CD14-positive monocyte (primary cell): Measurements from ENCODE around the gene ENGASE. TPM values are rescaled to one million over a fixed set of nuclear protein-coding genes. Genes with fewer than 3 reads are reported as not detected.

Source experiments
- DNase-seq, 3 donors: peaks; one replicate each; pipeline ENCODE4 v3.0.0-alpha.2; 2011 to 2022
- H2AFZ ChIP-seq: 2 replicates; pipeline ENCODE4 v1.6.0; 2012; ENCODE audit warnings: mild to moderate bottlenecking, low read depth, low read length, inconsistent platforms; ENCODE audit not compliant: insufficient read depth, poor library complexity, severe bottlenecking
- H3K27ac ChIP-seq, 2 donors: 1 replicate in 1 of 2; 2 replicates in 1 of 2; pipeline ENCODE4 v1.5.1; 2012 to 2013; ENCODE audit warnings: low read length in 2 of 2, control low read depth in 1 of 2, inconsistent platforms in 1 of 2, low read depth in 1 of 2, mild to moderate bottlenecking in 1 of 2
- H3K27me3 ChIP-seq, 2 donors: one replicate each; pipeline versions ENCODE4 v1.6.0 to v1.6.1; 2011 to 2013; ENCODE audit warnings: low read length in 2 of 2; ENCODE audit not compliant: control insufficient read depth in 2 of 2, insufficient read depth in 2 of 2
- H3K36me3 ChIP-seq, 2 donors: replicated peaks in 1 of 2; 1 replicate in 1 of 2; 2 replicates in 1 of 2; pipeline versions ENCODE4 v1.5.1 to v1.6.1; 2012 to 2013; ENCODE audit warnings: low read length in 2 of 2, control low read depth in 1 of 2, inconsistent platforms in 1 of 2, mild to moderate bottlenecking in 1 of 2; ENCODE audit not compliant: insufficient read depth in 2 of 2, control insufficient read depth in 1 of 2
- H3K4me1 ChIP-seq, 2 donors: 1 replicate in 1 of 2; 2 replicates in 1 of 2; pipeline versions ENCODE4 v1.5.1 to v1.6.1; 2012 to 2013; ENCODE audit warnings: low read length in 2 of 2, control low read depth in 1 of 2, inconsistent platforms in 1 of 2, mild to moderate bottlenecking in 1 of 2, moderate library complexity in 1 of 2; ENCODE audit not compliant: insufficient read depth in 2 of 2, control insufficient read depth in 1 of 2
- H3K4me2 ChIP-seq: replicated peaks from 2 replicates; pipeline ENCODE3; 2012; ENCODE audit warnings: low read length, moderate library complexity, mild to moderate bottlenecking; ENCODE audit not compliant: poor library complexity, severe bottlenecking; ENCODE audit errors: extremely low read depth
- H3K4me3 ChIP-seq, 3 experiments: fragments of 200-600 bp in 1 of 3; sonication (generic) in 1 of 3; replicated peaks in 1 of 3; 1 replicate in 2 of 3; 2 replicates in 1 of 3; pipeline ENCODE4 v1.5.1; 2011 to 2013; ENCODE audit warnings: low read length in 3 of 3, mild to moderate bottlenecking in 3 of 3, control low read depth in 2 of 3, low read depth in 2 of 3, inconsistent platforms in 1 of 3, moderate library complexity in 1 of 3
- H3K79me2 ChIP-seq: 2 replicates; pipeline ENCODE4 v1.6.0; 2012; ENCODE audit warnings: mild to moderate bottlenecking, control low read depth, inconsistent platforms, low read length, moderate library complexity; ENCODE audit not compliant: insufficient read depth
- H3K9ac ChIP-seq: 2 replicates; pipeline ENCODE4 v1.6.0; 2017; ENCODE audit warnings: low read length, mild to moderate bottlenecking; ENCODE audit not compliant: insufficient read depth, poor library complexity, severe bottlenecking
- H3K9me3 ChIP-seq, 2 donors: replicated peaks in 1 of 2; 1 replicate in 1 of 2; 2 replicates in 1 of 2; pipeline versions ENCODE4 v1.5.1 to v1.6.1; 2012 to 2013; ENCODE audit warnings: low read length in 2 of 2, control low read depth in 1 of 2; ENCODE audit not compliant: control insufficient read depth in 1 of 2, insufficient read depth in 1 of 2
- H4K20me1 ChIP-seq: 2 replicates; pipeline ENCODE4 v1.6.0; 2012; ENCODE audit warnings: mild to moderate bottlenecking, low read length, control low read depth, moderate library complexity; ENCODE audit not compliant: insufficient read depth
- H3K27ac Mint-ChIP-seq, 7 donors: one replicate each; pipeline ENCODE4 v1.8.0; 2020; ENCODE audit warnings: mild to moderate bottlenecking in 7 of 7, mixed read lengths in 7 of 7, moderate library complexity in 6 of 7, inconsistent platforms in 2 of 7
- H3K27me3 Mint-ChIP-seq, 3 donors: one replicate each; pipeline ENCODE4 v1.8.0; 2021 to 2022; ENCODE audit warnings: low read depth in 3 of 3, mild to moderate bottlenecking in 3 of 3, mixed read lengths in 3 of 3, moderate library complexity in 3 of 3, inconsistent platforms in 1 of 3
- H3K36me3 Mint-ChIP-seq, 2 donors: one replicate each; pipeline ENCODE4 v1.8.0; 2020; ENCODE audit warnings: mixed read lengths in 2 of 2, inconsistent platforms in 1 of 2, mild to moderate bottlenecking in 1 of 2
- H3K4me1 Mint-ChIP-seq: one replicate; pipeline ENCODE4 v1.8.0; 2020; ENCODE audit warnings: mild to moderate bottlenecking, mixed read lengths
- H3K4me3 Mint-ChIP-seq, 2 donors: one replicate each; pipeline ENCODE4 v1.8.0; 2020; ENCODE audit warnings: mild to moderate bottlenecking in 2 of 2, mixed read lengths in 2 of 2, moderate library complexity in 1 of 2
- H3K9me3 Mint-ChIP-seq, 7 donors: one replicate each; pipeline ENCODE4 v1.8.0; 2020 to 2022; ENCODE audit warnings: mixed read lengths in 7 of 7, mild to moderate bottlenecking in 6 of 7, moderate library complexity in 6 of 7, inconsistent platforms in 2 of 7
- WGBS: methylation state at CpG from one replicate; pipeline ENCODE4 v1.1.5; 2013; ENCODE audit warnings: missing lambda C conversion rate; ENCODE audit not compliant: insufficient coverage; 5-methylcytosine and 5-hydroxymethylcytosine counted together
- intact Hi-C, 2 donors: fragments of 100-400 bp; cut with micrococcal nuclease; formaldehyde crosslinking; loops; one replicate each; pipeline versions ENCODE4 v1.15.0 to v1.15.1; 2023
- polyA plus RNA-seq, 3 donors: library from polyadenylated mRNA; depleted of rRNA in 1 of 3; unstranded in 2 of 3; stranded (reverse) in 1 of 3; fragments of 300-500 nt in 2 of 3; fragments of >200 nt in 1 of 3; fragmentation: Illumina TruSeq in 2 of 3; gene quantifications; 1 replicate in 2 of 3; 2 replicates in 1 of 3; pipeline ENCODE4 v1.2.3, GENCODE V29; 2012 to 2021
- TF ChIP-seq, protein P1 (sequence below): fragments of 200-600 bp; IDR thresholded peaks from one replicate; pipeline ENCODE4 v1.8.0; 2022; ENCODE audit warnings: antibody characterized with exemption, mild to moderate bottlenecking

ENGASE gene
- polyA plus RNA-seq, 3 donors: 2.6 to 150 (median 3.0) TPM

DNA sequence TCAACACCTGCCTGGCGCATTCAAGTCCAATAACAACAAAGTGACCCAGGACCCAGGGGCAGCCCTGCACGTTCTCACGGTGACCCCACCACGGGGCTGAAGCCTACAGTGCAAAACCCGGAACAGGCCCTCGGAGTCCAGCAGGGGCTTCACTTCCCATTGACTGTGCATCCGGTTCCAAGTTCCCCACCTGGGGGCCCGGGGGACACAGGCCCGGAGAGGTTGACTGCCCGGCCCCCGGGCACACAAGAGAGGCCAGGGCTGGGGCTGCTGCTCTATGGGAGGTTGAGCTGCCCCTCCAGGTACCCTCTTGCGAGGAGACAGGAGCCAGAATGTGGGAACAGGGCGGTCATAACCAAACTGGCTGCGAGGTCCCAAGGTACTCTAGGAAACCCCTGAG lies 31.3 kb downstream of the ENGASE start:
- Histone ChIP-seq H4K20me1 (no peaks in the 10 kb centered on the region), H3K27ac (no peak overlapping the region), H3K4me1 (no peaks in the 10 kb centered on the region), H3K4me2 (no peak overlapping the region), H3K9me3 (no peaks in the 10 kb centered on the region), H3K9ac (no peak overlapping the region), H2AFZ (no peak overlapping the region), H3K27me3 (peaks cover 0 to 11% of the 10 kb centered on the region in 2 donors), H3K36me3 (no peaks in the 10 kb centered on the region), H3K4me3 (no peak overlapping the region), H3K79me2 (no peaks in the 10 kb centered on the region)
- Mint-ChIP-seq H3K4me3 (no peak overlapping the region), H3K36me3 (no peaks in the 10 kb centered on the region), H3K27me3 (peaks cover 12 to 31% (median 14%) of the 10 kb centered on the region in 3 donors), H3K27ac (no peak overlapping the region), H3K4me1 (no peaks in the 10 kb centered on the region), H3K9me3 (peaks cover 0 to 2% (median 0%) of the 10 kb centered on the region in 7 donors)
- no peak for DNase-seq
- 83% methylated on average over 12 of the region's 14 CpGs for WGBS
- intact Hi-C loops: no loop called here
- TF ChIP-seq, protein P1, sequence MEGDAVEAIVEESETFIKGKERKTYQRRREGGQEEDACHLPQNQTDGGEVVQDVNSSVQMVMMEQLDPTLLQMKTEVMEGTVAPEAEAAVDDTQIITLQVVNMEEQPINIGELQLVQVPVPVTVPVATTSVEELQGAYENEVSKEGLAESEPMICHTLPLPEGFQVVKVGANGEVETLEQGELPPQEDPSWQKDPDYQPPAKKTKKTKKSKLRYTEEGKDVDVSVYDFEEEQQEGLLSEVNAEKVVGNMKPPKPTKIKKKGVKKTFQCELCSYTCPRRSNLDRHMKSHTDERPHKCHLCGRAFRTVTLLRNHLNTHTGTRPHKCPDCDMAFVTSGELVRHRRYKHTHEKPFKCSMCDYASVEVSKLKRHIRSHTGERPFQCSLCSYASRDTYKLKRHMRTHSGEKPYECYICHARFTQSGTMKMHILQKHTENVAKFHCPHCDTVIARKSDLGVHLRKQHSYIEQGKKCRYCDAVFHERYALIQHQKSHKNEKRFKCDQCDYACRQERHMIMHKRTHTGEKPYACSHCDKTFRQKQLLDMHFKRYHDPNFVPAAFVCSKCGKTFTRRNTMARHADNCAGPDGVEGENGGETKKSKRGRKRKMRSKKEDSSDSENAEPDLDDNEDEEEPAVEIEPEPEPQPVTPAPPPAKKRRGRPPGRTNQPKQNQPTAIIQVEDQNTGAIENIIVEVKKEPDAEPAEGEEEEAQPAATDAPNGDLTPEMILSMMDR: no peak

GRCh38 chr17:79106958-79107357 lies 32.3 kb downstream of the ENGASE start:
- H3K4me2 ChIP-seq: no peak overlapping the region
- H3K9ac ChIP-seq: no peak overlapping the region
- H3K27me3 ChIP-seq: peaks cover 0 to 11% of the 10 kb centered on the region in 2 donors
- WGBS: 94% methylated on average over 11 of the region's 11 CpGs
- H3K36me3 ChIP-seq: no peaks in the 10 kb centered on the region
- H3K9me3 ChIP-seq: no peaks in the 10 kb centered on the region
- no peak overlapping the region for H3K4me3 ChIP-seq
- Mint-ChIP-seq H3K36me3 (no peaks in the 10 kb centered on the region), H3K27me3 (peaks cover 12 to 29% (median 14%) of the 10 kb centered on the region in 3 donors), H3K4me3 (no peak overlapping the region), H3K4me1 (no peaks in the 10 kb centered on the region), H3K9me3 (peaks cover 0 to 2% (median 0%) of the 10 kb centered on the region in 7 donors), H3K27ac (no peak overlapping the region)
- H2AFZ ChIP-seq: no peak overlapping the region
- H3K27ac ChIP-seq: no peak overlapping the region
- H3K4me1 ChIP-seq: no peaks in the 10 kb centered on the region
- DNase-seq: no peak
- H3K79me2 ChIP-seq: no peaks in the 10 kb centered on the region
- TF ChIP-seq, protein P1: no peak
- intact Hi-C loops: no loop called here
- H4K20me1 ChIP-seq: no peaks in the 10 kb centered on the region
